ENCODE results near the gene NBR1.
"Not testable (repeated sequence)": the region's sequence is repeated elsewhere in the genome, so short reads cannot be mapped to it uniquely, and the experiment has no call there.

- not testable (repeated sequence) for TF ChIP-seq POLR2A (IDR thresholded peaks at IDR 0.05; ENCODE audit: low read length); GATA1 (IDR thresholded peaks at IDR 0.05; ENCODE audit: low read depth, low read length)
Measured at GRCh38 chr17:43153197-43153835, 17.7 kb upstream of the NBR1 start.

Data from erythroblast (primary cell).